Islet of Langerhans (tissue), 1 donor: Measurements from ENCODE around the gene ARHGEF19.
A peak's percentile ranks its signal among the peaks of the same experiment; 100 is the strongest.
"Not testable (repeated sequence)": the region's sequence is repeated elsewhere in the genome, so short reads cannot be mapped to it uniquely, and the experiment has no call there.

Source experiments
- FAIRE-seq: peaks from one replicate; lab custom pipeline; 2011; peaks lifted over from hg19 to GRCh38; lab: Jason Lieb, UNC

Gene ARHGEF19

DNA sequence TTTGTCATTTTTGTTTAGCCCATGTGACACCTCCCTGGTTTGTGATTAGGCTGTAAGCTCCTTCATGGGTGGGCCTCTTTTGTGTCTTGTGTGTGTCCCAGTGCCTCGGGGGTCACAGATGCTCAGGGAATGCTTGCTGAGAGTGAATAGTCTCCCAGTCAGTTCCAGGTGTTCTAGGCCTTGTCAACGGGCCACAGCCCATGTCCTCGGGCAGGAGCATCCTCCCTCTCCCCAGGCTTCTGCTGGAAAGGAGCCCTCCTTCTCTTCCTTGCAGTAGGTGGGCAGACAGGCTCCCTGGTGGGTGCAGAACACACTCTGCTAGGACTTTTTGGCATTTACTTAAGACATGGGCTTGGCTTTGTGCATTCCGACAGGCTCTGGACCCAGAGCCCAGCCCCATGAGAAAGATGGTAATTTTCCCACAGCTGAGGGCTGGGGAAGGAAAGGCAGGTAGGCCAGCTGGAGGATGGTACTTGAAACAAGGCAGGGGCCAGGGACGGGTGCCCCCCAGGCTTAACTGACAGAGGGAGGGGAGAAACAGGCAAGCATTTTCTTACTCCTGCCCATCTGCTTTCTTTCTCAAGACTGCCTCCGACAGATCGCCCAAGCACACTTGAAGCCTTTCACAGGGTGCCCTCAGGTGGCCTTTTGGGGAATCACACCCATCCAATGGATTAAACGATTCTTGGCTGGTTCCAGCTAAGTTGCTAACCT is 31.6 kb upstream of the ARHGEF19 start:
- FAIRE-seq, result peak; percentile 56

DNA sequence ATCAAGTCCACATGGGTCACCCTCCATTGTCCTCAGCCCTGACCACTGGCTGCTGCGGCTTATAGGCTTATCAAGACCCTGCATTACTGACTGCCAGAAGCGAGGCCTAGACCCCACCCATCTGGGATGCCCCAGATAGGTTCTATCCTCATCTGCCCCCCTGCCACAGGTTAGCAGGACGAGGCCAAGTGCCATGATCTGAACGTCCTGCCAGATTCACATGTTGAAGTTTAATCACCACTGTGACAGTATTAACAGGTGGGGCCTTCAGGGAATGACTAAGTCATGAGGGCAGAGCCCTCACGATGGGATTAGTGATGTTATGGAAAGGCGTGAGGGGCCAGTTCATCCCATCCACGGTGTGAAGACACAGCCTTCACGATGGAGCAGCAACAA is 30.8 kb upstream of the ARHGEF19 start:
- FAIRE-seq, result no peak

DNA sequence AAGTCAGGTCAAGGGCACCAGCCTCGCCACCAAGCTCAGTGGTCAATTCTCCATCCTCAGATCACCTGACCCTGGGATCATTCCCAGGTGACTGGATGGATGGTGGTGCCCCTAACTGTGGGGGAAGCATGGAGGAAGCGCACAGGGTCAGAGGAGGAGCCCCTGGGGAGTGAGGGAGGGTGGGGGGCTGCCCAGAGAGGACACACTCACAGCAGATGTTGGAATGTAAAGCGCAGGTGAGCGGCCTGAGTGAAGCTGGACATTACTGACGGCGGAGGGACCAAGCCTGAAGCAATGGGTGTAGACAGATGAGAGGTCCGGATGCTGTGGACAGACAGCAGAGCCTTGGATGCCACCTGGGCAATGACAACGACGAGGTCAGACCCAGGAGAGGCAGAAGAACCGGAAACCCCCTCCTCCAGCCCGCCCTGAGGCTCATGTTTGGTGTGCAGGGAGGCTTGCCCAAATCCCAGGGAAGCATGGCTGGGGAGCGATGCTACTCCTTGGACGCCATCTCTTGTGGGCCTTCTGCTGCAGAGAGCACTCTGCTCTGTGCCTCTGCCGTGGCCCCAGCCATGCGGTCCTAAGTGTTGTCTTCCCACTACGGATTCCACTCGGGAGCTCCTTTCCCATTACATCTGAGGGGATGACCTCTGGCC is 30.2 kb upstream of the ARHGEF19 start:
- FAIRE-seq, result no peak

DNA sequence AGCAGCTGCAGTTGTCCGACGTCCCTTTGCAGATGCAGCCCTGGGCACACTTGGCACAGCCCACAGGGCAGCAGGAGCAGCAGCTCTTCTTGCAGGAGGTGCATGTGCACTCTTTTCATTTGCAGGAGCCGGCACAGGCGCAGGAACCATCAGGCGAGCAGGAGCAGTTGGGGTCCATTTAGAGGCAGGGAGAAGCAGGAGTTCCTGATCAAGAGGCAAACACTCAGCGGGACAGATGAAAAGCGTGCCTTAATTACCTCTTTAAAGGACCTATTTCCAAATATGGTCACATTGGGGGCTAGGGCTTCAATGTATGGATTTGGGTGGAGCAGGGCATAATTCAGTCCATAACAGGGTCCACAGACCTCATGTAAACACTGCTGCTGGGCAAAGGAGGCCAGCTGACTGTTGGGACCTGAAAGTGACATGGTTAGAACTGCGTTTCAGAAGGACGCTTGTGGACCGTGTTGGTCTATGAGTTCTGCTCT is 28.8 kb upstream of the ARHGEF19 start:
- FAIRE-seq, result no peak

DNA sequence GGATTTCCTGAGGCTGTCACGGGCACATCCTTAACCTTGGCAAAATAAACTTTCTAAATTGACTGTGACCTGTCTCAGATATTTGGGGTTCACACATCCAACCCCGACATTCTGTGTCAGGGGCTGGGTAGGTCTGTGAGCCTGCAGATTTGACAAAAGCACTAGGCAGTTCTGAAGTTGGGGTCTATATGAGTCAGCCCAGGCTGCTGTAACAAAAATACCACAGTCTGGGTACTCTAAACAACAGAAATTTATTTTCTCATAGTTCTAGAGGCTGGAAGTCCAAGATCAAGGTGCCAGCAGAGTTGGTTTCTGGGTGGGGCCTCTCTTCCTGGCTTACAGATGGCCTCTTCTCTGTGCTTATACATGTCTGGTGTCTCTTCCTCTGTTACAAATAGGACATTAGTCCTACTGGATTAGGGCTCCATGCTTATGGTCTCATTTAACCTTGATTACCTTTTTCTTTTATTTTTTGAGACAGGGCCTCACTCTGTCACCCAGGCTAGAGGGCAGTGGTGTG is 27.6 kb upstream of the ARHGEF19 start:
- no peak for FAIRE-seq

DNA sequence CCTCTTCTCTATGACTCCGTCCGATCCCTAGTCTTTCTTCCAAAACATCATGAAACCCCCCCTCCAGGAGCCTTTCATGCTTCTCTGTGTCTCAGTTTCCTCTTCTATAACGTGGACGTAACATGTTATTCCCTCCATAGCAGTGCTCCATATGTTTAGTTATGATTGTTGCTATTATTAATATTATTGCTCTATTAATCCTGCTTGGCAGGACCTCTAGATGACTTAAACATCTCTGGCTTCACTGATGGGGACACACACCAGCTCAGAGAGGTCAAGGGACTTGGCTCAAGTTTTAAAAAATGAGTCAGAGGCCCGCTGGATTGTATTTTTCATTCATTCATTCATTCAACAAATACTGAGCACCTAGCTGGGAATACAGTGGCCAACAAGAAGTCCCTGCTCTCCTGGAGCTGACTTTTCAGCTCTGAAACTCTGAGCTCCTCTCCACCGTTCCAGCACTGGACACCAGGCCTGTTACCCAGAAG is 24.9 kb upstream of the ARHGEF19 start:
- FAIRE-seq, result peak; percentile 76

DNA sequence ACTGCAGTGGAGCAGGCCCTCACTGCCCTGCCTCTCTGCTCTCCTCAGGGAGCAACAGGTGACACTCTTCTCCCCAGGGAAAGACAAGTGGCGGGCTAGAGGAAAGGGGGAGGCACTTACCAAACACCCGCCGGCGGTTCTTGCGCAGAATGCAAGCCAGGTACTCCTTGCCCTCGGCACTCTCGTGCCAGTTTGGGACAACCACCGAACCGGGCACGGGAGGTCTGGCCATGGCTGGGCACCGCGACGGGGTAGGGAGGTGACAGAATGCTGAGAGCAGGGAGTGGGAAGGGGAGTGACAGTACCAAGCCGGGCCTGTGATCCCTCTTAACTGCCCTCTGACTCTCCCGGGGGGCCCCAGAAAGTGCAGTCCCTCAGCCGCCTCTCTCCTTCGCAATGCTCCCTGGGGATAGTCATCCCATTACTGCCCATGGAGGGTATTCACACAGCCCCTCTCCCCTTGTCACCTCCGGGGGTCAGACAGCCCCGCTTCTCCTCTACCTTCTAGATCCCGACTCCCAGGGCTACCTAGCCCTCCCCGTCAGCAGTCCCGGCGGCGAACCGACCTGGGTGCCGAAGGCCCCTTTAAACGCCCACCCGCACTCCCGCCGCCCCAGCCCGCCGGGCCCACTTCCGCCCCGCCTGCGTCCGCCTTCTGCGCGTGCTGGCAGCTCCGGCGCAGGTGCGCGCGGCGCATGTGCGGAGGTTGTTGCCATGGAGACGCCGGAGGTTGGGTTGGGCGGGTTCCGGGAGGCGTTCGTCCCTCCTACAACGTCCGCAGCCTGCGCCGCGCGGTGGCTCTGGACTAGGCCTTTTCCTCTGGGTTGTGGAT is 24.3 kb upstream of the ARHGEF19 start, which contains the start of gene CPLANE2:
CPLANE2 (minus strand) TSS at position 673 of the 832 bp plus-strand sequence; CDS start at position 232, 441 bp downstream.
- FAIRE-seq, result no peak

DNA sequence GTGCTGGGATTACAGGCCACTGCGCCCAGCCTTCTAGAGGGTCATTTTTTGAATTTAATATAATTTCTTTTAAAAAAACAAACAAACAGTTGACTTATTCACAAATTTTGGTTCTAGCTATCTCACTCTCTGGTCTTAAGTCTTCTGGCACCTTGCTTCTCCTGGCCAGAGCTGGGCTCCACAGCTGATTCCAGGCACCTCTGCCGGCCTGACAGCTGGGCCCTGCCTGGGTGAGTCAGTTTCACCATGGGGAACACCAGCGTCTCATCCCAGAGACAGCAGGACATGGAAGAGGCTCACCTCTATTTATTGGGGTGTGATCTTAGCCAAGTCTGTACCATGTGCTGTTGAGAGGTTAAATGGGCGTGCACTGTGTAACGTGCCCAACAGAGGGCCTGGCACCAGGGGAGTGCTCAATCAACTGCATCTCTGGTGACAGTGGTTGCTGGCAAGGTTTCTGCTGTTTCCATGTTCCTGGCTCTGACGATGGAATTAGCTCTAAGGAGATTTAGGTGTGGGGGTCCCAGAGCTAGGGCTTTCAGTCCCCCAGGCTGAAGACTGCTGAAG is 23.6 kb upstream of the ARHGEF19 start:
- FAIRE-seq, result no peak

DNA sequence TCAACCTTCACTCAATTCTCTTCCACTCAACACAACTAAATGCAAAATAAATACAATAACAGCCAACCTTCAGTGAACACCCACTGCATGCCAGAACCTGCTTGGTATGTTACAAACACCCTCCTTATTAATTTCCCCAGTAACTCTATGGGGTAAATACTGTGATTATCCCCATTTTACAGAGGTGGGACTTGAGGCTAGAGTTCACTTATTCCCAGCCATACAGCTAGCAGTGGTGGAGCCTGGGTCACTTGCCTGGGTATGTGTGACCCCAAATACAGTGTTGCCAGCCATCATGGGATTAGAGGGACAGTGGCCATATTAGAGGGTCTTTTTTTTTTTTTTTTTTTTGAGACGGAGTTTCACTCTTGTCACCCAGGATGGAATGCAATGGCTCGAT is 22.9 kb upstream of the ARHGEF19 start:
- FAIRE-seq, result no peak

DNA sequence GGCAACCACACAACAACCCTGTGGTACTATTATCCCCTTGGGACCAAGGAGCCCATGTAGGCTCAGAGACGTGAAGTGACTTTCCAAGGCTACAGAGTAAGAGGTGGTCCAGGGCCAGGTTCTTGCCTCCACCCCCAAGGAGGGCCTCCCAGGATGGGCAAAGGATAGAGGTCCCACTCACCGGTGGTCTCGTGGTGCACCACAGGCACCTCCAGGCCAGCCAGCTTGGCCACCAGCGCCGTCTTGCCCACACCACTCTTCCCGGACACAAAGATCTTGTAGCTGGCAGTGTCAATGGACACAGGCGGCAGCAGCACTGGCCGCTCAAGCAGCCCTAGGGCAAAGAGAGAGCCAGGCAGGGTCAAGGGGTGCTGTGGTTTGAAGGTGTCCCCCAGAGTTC is 21.0 kb upstream of the ARHGEF19 start:
- FAIRE-seq, result no peak

DNA sequence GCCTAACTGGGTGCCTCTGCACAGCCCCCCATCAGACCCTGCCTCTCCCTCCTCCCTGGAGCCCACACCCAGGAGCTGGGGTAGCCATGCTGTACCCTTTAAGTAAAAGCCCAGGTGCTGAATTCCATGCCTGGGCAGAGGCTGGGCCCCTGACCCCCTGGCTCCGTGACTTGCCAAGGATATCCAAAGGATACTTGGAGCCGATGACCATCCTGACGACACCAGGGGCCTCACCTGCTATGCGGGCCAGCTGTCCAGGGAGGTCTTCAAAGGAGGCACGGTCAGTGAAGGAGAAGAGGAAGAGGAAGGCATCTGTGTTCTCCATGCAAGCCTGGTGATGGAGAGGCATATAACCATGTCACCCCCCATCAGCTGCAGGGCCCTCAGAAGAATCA is 19.9 kb upstream of the ARHGEF19 start:
- no peak for FAIRE-seq

DNA sequence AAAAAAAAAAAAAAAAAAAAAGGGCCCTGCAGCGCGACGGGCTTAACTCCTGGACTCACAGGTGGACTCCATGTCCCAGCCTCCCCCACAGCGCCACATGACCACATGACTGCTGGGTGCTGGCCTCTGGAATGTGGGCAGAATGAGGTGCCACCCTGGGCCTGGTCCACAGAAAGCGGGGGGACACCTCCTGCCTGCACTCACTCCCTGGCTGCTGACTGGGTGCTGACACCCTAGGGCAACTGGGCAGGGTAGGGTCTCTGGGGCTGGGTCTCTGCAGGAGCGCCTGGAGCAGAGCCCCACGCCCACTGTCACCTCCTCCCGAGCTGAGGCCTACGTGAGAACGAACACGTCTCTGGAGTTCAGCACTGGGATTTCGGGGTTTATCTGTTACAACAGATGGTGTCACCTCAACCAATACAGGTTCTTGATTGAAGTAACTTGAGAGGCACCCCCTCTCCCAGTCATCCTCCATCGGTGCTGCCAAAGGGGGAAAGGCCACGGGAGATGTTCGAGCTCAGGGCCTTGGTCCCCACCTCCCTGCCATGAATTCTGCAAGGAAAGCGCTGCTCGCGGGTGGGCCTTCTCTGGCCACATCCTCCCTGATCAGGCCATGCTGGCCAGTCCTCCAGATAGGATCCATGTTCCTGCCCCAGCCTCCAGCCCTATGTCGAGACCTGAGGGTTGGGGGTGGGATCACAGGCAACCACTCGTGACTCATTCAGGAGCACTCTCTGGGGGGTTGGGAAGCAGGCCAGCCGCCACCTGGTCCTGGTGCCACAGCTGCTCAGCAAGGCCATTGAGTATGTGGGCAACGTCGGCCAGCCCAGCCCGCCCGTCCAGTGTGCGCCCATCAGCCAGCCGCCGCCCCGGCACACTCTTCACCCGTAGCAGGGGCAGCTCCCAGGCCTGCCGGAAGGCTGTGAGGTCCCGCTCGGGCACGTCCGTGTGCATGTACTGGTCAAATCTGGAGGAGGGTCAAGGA is 19.2 kb upstream of the ARHGEF19 start:
- FAIRE-seq, result no peak

DNA sequence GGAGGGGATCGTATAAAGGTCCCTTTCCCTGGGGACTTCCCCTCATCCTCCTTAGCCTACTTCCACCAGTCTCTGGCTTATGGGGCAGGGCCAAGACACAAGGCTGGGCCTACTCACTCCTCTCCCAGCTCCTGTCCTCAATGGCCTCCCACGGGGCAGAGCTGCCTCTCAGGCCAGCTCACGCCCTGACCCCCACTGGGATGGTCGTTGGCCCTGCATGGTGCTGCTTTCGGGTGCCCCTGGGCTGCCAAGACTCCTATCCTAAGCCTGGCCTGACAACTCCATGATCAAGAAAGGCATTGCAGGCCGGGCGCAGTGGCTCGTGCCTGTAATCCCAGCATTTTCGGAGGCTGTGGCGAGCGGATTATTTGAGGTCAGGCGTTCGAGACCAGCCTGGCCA is 18.3 kb upstream of the ARHGEF19 start:
- no peak for FAIRE-seq

DNA sequence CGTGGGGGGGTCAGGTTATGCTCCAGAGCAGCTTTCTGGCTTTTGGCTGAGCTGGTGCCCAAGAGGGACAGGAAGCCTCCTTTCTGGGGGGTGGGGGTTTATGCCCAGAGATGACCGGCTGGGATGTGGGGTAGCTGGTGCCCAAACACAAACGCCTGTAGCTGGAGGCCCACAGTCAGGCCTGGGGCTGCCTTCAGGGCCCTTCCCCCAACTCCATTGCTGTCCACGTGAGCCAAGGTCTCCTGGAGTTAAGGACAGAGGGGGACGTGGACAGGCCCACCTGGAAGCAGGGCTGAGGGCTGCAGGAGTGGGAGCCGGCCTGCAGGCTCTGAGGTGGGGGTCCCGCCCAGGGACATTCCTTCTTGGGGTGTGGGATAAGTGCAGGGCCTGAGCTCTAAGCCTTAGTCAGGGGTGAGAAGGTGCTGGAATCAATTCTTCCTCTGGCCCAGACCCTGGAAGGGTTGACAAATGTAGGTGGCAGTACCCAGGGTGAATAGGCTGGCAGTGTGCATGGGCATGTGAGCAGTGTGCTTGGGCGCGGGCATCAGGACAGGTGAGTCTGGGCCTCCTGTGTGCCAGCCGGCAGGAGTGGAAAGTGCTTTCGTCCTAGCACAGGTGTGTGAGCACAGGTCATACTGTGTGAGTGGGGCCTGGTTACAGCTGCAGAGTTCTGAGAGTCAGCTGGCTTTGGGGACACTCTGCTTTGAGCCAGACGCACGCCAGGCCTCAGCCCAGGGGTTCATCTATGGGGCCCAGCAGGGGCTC is 17.7 kb upstream of the ARHGEF19 start:
- FAIRE-seq, result no peak

DNA sequence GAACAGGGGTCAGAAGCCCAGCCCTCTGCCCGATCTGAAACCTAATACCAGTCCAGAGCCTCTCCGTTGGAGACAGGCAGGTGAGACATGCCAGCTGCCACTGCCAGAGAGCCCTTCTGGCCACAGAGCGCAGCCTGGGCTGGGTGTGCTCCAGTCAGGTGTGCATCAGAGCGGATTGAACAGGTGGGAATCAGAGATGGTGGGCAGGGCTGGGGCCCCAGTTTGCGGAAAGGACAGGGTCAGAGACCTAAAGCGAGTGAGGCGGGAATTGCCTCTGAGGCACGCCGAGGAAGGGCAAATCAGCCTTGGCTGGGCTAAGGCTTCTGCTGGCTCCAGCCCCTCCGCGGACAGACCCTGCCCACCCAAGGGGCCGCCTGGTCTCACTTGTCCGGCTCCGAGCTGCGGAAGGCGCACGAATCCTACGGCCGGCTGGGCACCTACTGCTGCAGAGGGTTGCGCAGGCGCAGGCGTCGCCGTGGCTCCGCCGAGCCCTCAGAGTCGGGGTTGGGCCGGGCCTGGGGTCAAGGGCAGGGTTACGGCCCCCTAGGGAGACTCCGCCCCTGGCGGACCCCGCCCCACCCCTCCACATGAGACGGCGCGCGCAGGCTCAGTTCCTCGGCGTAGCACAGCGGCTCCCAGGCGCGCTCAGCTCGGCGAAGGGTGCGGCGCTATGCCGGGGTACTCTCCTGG is 14.2 kb upstream of the ARHGEF19 start:
- no peak for FAIRE-seq

DNA sequence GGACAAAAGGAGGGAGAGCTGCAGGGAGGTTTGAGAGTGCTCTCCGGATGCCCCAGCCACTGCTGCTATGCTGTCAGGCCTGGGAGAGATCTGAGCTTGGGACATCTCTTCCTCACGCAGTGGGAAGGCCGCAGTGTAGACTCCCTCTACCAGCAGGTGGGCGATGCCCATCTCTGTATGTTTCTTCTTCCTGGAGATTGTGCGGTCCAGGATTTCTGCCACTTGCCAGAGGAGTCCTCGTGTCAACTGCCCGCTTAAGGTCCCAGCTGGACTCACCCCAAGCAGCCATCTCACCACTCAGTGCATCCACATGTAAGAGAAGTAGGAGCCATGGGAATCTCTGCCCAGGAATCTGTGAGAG is 13.7 kb upstream of the ARHGEF19 start:
- no peak for FAIRE-seq

DNA sequence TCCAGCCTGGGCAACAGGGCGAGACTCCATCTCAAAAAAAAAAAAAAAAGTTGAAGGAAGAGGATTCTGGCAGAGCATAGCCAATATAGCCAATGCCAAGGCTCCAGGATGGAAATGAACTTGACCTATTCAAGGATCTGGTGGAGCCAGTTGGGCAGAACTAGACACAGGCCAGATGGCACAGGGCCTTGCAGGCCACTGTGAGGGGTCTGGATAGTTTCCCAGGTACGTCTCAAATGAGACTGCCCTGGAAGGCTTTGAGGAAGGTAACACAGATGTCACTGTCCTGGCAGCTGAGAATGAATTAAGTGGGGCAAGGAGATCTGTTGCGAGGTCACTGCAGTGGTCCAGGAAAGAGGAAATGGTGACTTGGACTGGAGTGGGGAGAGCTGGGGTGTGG is 12.0 kb upstream of the ARHGEF19 start:
- FAIRE-seq, result no peak

DNA sequence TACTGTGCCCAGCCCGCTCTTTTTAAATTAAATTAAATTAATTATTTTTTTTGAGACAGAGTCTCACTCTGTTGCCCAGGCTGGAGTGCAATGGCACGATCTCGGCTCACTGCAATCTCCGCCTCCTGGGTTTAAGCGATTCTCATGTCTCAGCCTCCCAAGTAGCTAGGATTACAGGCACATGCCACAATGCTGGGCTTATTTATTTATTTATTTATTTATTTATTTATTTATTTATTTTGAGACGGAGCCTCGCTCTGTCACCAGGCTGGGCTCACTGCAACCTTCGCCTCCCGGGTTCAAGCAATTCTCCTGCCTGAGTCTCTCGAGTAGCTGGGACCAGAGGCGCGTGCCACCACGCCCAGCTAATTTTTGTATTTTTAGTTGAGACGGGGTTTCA is 10.3 kb upstream of the ARHGEF19 start:
- FAIRE-seq, result not testable (repeated sequence)

DNA sequence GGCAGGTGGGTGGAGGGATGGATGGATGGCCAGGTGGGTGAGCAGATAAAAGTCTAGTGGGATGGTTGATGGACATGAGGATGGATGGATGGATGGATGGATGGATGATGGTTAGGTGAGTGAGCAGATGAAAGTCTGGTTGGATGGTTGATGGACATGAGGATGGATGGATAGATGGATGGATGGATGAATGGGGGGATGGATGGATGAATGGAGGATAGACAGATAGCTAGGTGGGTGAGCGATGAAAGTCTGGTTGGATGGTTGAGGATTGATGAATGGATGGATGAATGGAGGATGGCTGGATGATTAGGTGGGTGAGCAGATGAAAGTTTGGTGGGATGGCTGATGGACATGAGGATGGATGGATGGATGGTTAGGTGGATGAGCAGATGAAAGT is 9.0 kb upstream of the ARHGEF19 start:
- FAIRE-seq, result no peak
